NCI-H345 (cell line): ENCODE measurements around the gene TANC1.
"Not testable (repeated sequence)": the region's sequence is repeated elsewhere in the genome, so short reads cannot be mapped to it uniquely, and the experiment has no call there.

ENCODE experiments used
- DNase-seq: peaks from one replicate; lab custom pipeline; 2025; lab: John Stamatoyannopoulos, UW

TANC1 gene

DNA sequence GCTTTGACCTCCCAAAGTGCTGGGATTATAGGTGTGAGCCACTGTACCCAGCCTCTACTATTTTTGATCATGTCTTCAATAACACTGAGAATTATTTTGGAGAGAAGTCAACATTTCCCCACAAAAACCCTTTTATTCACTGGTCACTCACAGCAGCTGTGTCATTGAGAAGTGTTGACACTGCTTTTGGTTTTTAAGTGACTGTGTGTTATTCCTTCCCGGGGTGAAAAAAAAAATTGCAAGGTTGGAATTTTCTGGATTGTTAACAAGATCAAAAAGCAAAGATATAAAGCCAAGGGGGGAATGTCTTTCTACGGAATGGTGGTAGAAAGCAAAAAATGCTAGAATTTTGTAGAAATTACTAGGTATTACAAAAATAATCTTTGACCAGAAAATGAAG, 61.5 kb downstream of the TANC1 start:
- DNase-seq, result no peak

DNA sequence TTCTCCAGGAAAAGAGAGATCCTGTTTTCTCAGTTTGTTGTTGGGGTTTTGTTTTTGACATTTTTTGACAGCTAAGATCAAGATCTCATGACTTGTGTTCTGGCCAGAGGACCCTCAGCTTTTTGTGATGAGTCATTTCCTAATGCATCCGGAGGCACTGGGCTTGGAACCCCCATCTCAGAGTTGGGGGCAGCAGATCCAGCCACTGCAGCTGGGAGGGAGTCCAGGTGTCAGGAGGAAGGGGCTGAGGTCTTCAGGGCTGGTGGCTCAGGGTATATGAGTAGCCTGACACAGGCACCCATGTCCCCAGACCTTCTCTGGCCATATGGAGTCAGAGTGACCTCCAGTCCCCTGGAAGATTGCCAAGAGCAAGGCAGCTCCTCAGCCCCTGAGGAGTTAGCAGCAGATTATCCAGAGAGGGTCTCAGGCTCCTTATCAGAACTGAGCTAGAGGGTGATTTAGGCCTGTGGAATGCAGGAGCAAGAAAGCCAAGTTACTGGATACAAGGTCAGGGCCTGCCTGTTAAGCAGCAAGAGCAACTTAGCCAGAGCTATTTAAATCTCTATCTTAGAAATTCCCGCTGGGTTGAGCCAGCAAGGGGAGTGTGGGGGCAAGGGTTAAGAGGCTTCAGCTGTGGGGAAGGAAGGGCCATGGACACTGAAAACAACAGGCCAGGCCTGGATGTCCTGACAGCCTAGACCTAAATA, 62.4 kb downstream of the TANC1 start:
- DNase-seq, result no peak

DNA sequence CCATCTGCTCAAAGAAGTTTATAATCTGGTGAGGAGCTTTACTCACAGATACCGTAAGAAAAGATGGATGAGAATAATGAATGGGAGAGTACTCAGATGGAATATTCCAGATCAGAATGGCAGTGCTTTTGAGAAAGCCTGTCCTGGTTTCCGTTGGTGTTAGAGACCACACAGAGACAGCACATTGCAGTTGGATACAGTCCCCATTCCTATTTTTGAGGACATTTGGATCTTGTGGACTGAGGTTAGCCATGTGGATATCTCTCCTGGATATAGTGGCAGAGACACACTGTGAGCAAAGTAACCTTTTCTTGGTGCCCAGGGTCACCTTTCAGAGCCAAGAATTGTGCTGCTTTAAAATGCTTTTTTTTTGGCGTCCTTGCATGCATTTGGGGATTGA, 63.7 kb downstream of the TANC1 start:
- DNase-seq, result no peak

DNA sequence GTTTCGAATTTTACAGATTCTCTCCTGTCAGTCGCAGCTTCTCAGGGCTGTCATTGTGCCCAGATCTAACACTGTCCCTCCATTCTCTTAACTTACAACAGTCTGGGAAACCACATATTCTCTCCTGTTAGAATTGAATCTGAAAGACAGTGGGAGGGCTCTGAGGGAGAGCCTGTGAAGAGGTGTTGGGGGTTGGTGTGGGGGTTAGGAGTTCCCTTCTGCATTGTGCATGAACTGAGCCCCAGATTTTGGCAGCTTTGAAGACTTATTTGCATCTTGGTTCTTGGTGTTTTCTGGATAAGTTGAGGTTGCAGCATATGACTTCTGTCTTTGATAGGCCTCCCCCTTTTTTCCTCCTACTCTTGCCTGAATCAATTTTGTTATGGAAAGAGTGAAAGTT, 64.1 kb downstream of the TANC1 start:
- DNase-seq, result no peak

DNA sequence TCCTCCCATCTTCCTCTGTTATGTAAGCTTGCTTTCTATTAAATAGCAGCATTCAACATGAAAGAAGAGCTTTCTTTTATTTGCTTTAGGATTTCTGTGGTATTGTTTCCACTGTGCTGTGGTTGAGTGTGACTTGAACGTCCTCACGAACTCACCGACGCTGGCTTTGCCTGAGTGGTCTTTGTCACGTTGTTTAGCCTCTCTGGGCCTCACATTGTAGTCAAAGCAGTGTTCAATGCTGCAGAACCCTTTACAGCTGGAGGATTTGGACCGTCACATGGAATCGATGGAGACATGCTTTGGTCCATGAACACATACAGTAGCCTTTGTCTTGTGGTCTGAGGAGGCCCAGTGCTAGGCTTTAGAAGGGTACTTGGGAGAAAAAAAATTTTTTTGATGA, 66.3 kb downstream of the TANC1 start:
- peak; percentile 59 for DNase-seq

DNA sequence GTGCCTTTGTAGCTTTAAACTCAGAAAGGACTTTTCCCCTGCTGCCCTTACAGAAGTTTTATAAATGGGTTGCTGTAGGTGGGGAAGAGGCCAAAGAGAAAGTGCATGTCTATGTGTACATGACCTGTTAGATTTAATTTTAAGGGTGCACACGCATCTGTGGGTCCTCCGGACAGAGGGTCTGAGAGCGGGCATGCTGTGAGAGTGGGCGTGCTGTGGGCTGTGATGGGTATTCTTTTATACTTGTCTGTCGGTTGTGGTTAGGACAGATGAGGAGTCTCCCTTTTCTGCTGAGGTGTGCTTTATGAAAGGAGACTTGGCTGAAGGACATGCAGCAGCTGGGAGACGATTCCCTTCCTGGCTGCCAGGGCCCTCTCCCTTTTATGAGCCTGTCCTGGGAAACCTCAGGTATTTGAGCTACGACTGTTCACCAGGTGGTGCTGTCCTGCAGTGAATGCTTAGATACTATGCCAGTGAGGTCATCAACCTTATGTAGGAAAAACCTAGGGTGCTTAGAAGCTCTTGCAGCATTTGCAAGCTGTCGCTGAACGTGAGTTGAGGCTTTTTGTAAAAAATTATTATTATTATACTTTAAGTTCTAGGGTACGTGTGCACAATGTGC, 67.5 kb downstream of the TANC1 start:
- peak; percentile 30 for DNase-seq

DNA sequence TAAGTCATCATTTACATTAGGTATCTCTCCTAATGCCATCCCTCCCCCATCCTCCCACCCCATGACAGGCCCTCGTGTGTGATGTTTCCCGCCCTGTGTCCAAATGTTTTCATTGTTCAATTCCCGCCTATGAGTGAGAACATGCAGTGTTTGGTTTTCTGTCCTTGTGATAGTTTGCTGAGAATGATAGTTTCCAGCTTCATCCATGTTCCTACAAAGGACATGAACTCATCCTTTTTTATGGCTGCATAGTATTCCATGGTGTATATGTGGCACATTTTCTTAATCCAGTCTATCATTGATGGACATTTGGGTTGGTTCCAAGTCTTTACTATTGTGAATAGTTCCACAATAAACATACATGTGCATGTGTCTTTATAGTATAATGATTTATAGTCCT, 68.0 kb downstream of the TANC1 start:
- DNase-seq, result not testable (repeated sequence)

DNA sequence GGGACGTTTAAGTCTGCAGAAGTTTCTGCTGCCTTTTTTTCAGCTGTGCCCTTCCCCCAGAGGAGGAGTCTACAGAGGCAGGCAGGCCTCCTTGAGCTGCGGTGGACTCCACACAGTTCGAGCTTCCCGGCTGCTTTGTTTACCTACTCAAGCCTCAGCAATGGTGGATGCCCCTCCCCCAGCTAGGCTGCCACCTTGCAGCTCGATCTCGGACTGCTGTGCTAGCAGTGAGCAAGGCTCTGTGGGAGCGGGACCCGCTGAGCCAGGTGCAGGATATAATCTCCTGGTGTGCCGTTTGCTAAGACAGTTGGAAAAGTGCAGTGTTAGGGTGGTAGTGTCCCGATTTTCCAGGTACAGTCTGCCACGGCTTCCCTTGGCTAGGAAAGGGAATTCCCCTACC, 72.9 kb downstream of the TANC1 start:
- DNase-seq, result not testable (repeated sequence)

DNA sequence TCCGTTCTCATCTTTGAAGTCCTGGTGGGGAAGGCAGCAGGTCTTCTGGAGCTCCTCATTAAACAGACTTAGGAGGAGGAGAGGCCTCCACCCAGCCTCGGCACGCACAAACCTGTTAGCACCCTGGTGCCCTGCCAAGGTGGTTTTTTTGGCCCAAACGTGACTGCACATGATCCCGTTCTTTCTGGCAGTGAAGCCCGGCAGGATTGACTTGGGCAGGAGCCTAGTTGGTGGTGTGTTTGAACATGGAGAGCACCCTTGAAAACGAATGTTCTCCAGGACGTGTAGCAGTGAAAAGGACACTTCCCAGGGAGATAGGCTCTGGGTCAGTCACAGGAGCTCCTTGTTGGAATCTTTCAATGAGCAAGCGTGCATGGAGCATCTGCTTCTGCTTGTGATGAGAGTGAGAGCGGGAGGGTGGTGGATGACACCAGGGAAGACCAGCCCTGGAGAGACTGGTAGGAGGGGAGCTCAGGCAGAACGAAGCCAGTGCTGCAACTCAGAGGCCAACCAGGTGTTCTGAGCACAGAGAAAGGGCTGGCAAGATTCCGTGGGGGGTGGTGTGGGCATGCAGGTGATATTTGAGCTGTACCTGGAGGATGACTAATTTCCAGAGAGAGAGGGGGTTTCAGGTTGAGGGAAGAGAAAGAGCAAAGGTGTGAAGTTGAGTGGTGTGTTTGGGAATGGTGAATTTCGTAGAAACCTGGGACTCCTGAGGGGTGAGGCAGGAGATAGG, 73.8 kb downstream of the TANC1 start:
- no peak for DNase-seq

DNA sequence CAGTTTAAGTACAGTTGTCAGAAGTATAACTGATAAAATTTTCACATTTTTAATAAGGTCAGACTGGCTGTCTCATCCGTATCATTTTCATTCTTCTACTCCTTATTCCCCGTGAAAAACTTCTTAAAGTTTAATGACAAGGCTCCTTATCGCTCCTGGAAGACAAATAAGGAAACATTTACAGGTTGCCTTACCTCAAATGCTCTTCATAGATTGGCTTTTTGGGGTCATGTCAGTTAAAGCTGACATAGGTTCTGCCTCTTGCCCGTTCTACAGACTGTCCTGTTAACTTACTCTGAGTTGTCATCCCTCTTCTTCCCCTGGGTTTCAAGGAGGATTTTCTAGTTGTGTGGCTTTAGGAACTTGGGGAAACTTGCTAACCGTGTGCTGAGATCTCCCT, 75.3 kb downstream of the TANC1 start:
- no peak for DNase-seq

DNA sequence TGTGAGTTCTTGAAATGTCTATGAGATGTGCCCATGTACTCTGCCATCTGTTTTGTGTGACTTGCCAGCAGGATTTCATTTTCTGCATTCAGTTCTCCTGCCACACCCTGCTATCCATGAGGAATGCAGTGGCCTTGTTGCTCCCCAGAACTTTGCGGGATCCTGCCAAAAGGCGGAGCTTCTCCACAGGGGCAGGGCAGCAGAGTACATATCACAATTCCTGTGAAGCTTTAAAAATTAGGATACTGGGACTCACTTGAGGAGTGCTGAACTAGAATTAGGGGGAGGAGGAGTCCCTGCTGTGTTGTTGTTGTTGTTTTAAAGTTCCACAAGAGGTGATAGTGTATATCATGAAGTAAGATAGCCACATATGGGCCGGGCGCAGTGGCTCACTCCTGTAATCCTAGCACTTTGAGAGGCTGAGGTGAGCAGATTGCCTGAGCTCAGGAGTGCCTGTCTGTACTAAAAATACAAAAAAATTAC, 76.4 kb downstream of the TANC1 start:
- DNase-seq, result no peak

DNA sequence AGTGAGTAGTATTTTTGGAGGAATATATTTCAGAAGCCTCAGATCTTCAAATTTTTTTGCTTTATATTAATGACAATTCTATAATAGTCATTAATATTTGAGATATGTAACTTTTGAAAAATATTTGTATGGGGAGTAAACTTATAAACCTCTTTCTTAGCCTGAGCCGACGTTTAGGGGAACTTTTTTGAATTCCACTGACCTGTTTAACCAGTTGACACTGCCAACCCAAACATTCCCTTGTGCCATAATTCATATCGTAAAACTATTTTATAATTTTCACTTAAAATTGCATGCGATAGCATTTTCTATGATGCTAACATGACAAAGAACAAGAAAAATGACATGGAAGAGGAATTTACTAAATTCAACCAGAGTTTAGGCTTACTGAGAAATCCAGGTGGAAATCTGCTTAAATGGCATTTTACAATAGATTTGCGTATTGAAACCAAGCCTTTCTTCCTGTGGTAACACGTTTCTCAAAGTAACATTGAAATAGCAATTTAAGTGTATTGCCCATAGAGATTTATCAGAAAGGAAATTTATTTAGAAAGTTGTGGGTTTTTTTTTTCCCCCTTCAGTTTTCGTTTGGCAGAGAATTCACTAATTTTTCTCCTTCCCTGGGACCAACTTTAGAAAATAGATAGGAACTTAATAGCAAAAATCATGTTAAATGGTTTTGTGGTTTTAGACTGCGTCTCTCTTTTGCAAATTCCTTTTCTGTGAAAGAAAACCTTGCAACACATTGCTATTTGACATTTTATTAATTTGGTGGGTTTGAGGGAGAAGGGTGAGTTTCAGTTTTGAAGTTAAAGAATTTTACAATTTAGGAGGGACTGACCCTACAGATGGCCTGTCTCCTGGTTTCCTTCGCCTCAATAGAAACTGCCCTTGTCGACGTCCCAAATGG, 77.4 kb downstream of the TANC1 start:
- no peak for DNase-seq

DNA sequence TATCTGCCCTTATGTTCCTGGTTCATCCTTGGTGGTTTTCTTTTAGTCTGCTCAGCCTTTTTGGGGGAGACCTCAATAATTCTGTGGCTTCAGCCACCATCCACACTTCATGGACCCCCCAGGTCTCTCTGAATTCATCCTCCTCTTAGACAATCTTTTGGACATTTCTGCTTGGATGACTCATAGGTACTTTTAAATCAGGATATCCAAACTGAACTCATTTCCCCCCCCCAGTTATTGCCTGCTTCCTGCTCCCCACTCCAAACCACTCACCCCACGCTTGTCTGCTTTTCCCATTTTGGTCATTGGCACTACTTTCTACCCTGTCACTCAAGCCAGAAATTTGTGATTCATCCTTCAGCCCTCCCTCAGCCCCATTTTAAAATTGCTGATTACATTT, 78.5 kb downstream of the TANC1 start:
- no peak for DNase-seq

DNA sequence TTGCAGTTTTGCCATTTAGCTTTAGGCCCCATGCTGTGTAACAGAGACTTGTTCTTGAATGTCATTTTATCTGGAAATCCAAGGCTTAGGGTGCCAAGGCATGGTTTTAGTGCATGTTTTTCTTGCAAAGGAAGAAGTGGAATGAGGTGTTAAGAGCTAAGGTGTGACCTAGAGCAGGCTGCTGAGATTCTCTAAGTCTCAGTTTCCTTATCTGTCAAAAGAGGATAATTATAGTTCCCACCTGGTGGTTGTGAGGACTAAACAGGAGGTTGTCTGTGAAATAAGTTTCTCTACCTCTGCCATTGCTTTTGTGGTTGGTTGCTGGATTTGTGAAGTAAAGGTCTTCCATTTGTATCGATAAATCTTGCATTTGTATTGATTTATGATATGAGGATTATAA, 82.0 kb downstream of the TANC1 start:
- no peak for DNase-seq

DNA sequence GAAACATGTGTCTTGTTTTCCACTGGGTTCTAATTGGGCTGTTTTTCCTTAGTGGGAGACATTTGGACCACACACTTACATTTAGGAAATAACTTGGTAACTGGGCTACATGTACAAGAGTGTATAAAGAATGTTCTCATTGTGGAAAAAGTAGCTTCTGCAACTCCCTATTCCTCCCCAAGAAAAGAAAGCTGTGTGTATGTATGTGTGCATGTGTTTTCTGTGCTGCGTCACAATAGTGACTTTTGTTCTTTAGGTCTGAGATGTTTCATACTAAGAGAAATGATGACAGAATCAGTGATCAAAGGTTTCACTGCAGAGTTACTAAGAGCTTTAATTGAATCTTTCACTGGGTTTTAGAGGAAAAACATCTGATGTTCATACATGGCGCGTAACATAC, 82.7 kb downstream of the TANC1 start:
- DNase-seq, result no peak

DNA sequence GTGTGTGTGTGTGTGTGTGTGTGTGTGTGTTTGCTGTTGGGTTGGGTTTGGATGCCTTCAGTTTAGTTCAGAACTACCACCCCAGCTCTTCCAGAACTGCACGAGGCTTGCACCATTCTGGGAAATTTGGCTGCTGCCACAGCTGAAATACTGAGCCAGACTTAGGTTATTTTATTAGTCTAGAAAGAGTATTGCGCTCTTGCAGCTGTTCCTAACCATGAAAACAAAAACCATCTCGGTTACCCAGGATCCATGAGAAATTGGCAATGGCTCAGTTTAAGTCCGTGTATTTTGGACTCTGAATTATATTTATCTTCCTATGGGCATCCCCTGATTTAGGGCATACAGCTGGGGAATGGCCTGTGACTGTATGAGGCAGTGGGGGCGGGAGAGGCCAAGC, 83.2 kb downstream of the TANC1 start:
- no peak for DNase-seq

DNA sequence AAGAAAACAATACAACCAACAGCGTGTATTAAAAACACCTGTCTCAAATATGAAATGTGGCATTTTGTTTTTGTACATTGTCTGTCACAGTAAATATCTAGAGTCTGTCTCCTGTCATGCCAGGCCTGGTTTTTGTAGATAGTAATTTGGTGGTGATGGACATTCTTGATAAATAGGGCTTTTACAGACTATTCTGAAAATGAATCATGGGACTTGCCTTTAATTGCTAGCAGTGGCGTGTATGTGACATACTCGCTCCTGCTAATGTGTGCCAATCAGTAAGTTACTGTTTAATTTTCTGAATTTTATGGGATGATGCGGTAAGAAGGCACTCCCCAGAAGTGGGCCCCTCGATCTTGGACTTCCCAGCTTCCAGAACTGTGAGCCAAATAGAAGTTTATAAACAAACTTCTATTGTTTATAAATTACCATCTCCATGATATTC, 83.7 kb downstream of the TANC1 start:
- no peak for DNase-seq

DNA sequence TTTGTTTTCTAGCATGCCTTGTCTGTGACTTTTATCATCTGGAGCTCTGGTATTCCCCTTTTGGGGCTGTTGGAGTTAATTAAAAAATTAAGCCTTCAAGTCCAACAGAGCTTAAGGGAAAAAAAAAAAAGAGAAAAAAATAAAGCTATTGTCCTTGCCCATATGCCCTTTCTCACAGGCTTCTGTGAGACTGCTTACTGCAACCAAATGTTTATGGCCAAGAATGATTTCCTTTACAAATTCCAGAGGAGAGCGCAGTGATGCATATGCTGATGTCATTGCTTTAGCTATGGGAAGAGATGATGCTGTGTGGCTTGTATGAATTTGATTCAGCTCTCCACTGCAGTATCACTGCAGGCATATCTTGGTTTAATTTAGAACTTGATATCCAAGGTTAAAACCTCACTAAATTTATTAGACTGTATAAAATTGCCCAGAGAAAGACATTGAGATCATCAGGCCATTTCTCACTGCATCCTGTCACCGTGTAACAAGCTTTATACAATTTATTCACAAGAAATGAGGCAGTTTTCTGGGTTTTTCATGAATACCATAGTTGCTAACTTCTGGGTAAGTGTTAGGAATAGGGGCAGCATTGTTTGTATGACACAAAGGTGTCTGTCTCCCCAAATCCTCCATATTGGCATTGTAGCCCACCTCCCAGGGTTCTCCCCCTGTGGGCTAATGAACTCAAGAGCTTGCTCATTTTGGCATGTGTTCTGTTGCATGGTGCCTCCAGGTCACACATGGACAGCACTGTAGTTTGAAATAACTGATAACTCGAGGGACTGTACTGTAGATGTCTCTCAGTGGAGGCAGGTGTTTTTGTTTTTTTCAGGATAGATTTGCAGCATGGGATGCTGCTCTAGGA, 85.0 kb downstream of the TANC1 start:
- DNase-seq, result no peak

DNA sequence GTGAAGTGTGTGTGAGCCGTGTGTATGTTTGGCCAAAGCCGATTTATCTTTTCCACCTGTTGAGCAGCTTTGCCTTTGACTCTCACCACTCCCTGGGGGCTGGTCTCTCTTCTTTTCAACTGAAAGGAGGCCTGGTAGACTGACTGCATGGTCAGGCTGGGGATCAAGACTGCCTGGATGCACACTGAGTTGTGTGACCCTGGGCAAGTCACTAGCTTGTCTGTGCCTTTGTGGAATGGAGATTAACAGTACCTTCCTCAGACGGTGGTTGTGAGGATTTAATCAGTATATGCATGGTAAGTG, 85.5 kb downstream of the TANC1 start:
- DNase-seq, result no peak

DNA sequence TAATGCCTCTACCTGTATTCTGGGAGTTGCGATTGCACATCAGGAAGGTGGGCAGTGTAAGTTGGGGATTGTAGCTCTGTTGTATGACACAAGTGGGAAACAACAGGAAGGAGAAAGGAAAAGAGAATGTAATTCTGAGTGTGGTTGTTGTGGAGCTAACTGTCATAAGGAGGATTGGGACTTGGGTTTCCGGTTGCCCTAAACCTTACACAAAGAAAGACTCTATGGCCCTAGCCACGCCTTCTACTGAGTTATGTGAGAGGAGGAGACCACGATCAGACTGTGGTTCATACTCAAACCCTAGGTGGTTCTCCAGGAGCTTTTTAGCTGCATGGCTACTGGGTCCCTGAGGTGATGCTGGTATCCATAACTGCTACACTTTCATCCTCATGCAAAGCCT, 86.5 kb downstream of the TANC1 start:
- DNase-seq, result no peak

DNA sequence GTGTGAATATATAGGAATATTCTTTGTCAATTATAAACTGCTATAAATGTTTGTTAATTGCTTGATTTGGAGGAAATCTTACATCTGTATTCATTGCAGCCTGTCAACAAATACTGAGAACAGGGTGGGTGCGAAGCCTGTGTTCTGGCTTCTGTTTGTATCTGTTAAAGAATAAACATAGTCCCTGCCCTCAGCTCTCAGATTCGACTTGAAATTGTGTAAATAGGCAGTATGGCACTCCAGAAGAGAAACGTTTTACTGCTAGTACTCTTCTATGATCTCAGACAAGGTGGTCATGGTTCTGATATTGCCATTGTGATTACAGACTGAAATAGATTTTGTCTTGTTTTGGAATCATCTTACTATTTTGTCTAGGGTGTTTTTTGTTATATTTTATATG, 92.1 kb downstream of the TANC1 start:
- no peak for DNase-seq
